ENCODE measurements around the gene DCTD.

Gene DCTD

DNA sequence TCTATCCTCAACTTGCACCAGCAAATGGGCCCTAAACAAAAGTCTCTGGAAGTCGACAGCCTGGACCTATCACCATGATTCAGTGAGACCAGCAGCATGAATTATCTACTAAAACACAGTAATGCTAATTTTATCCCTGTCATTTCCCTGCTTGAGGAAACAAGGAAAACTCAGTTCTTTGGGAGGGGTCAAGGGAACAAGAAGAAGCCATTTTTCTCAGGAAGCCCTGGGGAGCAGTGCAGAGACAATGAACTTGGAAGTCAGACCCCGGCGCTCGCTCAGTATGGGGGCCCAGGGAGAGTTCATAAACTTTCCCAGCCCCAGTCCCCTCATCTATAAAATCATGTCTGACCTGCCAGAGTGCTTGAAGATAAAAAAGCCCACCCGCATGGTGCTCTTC, 50.4 kb downstream of the DCTD start:
- DNase-seq, result no peak

DNA sequence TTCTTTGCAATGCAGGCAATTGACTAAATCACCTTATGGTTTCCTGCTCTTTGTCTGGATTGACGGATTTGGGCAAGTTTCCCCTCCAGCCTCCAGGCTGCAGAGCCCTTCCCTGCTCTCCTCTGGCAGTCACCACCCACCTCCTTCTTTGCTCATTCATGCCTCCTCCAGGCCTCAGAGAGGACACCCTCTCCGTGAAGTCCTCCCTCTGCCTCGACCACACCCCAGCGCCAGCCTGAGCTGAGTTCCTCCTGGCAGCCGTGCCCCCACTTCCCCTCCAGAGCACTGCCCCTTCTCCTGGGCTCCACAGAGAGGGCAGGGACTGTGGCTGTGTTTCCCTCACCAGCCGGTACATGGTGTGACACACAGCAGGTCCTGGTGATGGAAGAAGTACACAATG, 53.7 kb downstream of the DCTD start:
- no peak for DNase-seq

DNA sequence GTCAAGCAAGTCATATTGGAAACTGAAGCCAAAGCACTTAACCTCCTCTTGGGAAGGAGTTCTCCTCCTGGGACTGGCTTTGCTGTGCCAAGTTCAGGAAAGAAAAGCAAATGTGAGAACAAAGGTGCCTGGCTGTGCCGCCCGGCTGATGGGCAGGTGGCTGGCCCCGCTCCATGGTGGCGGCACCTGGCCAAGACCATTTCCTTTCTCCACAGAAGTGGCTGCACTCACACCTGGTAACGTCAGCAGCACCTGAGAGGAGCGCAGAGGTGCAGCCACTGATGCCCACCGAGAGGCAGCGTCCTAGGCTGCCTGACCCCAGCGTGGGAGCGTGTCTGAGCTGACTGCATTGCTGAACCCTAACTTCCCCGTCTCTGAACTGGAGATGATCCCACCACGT, 54.3 kb downstream of the DCTD start:
- DNase-seq, result no peak

DNA sequence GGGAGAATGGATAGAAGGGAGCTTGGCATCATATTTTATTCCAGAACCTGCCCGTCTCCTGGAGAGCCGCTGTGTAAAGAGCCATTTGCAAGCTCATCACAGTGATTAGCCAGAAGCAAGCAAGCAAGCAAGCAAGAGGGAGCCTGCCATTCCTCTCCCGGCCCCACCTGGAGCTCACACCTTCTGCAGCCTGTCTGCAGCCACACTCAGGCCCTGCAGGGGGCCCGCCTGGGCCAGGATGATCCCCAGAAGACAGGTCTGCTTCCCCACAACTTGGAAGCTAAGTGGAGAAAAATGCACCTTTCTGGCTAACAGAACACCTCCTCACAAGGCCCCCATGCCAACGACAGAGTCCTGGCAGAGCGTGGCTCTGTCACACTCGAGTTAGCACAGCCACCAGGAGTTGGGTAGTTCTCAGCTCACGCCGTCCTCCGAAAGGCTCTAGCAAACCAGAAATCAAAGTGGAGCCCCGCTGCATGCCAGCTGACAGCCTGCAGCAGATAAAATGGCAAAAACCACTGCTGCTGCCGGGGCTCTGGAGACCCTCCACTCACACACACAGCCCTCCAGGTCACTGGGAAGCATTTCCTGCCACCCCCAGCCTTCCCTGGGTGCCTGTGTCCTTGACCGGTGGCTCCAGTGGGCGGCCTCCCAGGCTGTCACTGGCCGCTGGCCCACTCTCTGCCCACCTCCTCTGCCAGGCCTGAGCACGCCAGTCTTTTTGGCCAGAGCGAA, 54.9 kb downstream of the DCTD start:
- DNase-seq, result no peak

DNA sequence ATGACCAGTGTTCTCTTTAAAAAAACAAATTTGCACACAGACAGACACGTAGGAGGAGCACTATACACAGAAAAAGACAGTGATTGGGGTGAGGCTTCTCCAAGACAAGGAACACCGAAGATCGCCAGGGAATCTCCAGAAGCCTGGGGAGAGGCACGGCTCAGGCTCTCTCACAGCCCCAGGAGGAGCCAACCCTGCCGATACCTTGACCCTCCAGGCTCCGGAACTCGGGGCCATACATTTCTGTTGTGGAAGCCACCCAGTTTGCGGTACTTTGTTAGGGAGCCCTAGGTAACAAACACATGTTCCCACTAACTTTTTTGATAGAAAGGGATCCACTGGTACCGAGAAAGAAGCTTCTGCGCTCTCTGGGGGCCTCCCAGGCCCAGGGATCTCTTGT, 55.8 kb downstream of the DCTD start:
- DNase-seq, result no peak

DNA sequence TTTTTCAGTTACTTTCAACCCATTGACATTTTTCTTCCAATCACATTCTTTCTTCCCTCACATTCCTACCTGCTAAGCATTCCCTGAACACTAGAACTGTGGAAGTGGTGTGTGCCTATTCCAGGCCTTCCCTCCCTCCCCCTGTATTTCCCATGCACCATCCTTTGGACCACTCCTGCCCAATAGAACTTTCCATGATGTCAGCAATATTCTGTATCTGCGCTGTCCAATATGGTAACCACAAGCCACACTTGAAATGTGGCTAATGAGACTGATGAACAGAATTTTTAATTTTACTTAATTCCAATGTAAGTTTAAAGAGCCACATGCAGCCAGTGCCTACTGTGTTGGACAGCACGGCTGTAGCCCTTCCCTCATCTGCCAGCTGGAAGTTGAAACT, 57.5 kb downstream of the DCTD start:
- DNase-seq, result no peak

DNA sequence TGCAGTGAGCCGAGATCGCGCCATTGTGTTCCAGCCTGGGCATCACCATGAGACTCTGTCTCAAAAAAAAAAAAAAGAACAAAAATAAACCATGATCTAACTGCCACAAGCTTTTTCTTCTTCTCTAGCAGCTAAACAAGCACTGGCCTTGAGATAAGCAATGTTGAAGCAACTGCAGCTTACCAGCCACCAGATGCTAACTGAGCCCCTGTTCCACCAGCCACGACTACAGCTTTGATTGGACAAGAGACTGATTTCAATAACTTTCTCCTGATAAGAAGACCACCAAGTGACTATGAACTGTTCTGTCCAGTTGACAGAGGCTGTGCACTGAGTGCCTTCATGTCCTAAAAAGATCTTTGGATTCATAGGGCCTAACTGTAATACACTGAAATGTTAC, 58.5 kb downstream of the DCTD start:
- DNase-seq, result no peak

DNA sequence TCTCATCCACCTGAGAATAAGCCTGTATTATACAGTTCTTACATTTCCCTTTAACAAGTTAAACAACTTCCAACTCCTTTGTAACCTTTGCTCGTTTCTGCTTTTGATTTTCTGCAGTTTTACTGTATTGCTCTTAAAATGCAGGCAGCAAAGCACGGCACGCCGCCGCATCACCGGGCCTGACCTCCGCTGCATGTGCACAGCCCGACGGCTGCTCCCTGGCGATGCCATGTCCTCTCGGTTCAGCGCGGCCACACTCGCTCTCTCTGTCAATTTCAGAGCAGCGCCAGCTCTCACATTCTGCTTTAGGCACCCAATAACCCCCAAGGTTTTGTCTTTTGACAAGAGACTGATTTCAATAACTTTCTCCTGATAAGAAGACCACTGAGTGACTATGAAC, 60.3 kb downstream of the DCTD start:
- no peak for DNase-seq

DNA sequence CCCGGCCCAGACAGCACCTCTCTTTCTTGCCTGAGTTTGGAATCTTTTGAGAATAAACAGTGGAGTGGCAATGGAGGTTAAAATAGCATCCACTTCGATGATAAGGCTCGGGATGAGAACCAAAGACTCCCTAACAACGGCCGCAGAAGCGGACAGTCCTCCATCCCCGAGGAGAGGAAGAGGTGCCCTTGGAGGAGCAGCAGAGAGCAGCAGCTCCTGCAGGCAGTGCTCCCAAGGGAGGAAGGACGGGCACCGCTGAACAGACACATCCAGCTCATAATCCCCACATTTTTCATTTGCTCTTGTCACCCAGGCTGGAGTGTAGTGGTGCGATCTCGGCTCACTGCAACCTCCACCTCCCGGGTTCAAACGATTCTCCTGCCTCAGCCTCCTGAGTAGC, 61.3 kb downstream of the DCTD start:
- DNase-seq, result no peak

DNA sequence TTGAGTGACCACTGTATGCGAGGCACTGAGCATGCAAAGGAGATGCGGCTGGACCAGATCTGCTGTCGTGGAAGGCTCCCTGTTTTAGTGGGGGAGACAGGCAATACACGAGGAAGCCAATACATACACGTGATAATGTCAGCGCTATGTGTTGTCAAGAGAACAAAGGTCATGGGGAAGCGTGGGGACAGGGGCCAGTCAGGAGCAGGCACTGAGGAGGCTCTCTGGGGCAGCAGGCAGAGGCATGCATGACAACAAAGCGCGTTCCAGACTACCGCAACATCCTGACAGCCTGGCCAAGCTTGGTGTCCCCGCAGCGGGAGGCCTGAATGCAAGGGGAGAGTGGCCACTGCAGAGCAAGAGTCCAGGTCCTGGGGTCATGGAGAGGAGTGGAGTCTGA, 61.9 kb downstream of the DCTD start:
- DNase-seq, result no peak

DNA sequence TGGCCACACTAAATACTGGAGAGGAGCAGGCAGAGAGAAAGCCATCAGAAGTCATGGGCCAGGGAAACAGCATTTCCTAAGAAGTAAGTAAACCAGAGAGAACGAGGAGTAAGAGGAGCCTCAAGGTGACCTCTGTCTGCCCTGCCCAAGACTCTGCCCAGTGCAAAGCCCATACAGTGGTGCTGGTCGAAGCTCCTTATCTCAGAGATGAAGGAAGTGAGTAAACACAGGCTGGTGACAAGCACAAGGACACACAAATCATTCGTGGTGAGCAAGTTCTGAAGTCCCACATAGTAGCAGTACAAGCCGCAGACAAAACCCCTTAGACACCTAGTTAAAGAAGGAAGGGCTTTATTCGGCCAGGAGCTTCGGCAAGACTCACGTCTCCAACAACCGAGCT, 62.7 kb downstream of the DCTD start:
- no peak for DNase-seq

DNA sequence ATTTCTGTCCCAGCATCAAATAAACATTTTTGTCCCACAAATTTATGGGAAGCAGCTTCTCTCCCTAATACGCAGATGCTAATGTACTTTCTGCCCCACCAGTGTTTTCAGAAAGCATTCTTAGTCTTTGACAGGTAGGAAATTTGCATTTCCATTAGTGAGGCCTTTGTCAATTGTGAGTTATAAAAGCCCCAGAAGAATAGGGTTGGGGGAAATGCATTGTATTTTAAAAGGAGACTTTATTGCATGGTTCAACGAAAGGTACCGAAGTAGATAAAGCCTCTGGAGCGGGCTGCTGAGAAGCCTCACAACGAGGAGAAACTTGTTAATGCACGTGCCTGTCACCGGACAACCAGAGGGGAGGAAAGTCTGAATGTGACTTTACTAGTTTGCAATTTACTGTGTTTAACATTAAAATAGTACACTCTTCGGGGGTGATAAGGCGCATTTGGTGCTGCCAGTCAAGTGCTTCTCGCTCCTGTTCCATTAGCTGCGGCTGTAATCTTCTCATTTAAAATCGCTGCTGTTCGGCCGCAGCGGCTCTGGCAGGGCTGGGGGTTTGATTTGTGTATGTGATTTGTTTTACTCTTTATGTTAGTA, 63.4 kb downstream of the DCTD start:
- no peak for DNase-seq

DNA sequence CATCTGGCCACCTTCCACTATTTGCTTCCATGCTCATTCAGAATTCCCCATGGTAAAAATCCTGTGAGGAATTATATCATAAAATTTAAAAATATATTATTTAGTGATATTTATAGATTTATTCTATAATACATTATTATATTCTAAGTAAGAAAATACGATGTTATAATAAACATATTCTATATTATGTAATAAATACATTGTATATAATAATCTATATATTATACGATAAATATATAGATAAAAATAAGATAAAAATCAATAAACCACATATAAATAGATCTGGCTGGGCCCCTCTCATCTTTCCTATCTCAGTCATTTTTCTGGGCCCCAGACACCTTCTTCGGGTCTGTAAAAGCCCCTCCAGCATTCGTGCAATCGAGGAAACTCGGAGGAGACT, 68.5 kb downstream of the DCTD start:
- no peak for DNase-seq

DNA sequence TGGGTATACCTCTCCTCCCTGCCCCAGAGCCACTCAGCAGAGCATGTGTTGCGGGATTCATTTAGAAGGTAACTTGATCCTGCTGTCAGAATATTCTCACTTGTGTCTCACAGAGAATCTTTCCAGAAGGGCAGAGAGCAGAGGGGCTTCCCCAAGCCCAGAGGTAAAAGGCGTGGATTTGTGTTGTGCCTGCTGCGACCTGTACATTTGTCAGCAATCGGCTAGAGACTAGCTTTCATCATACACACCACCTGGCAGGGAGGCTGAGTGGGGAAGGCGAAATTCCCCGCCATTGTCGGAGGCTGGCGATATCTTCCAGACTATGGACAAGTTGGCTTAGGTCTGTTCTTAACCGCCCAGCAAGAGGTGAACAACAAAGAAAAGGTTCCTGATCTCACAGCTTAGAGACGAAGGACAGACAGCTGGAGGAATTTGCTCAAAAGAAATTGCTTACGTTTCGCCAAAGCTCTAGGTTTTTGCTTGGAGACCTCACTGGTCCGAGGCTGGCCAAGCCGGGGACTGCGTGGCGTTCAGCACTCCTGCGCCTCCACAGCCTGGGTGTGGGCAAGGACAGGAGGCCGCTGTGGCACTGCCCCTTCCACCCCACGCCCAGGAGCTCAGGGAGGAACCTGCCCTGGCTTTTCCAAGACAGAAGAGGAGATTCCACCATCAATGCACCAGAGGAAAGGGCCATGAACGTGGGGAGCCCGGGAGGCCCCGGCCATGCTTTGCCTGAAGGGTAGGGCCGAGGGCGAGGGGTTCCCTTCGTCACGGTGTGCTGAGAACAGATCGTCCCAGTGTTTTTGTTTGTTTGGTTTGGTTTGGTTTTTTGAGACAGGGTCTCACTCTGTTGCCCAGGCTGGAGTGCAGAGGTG, 69.4 kb downstream of the DCTD start:
- no peak for DNase-seq

DNA sequence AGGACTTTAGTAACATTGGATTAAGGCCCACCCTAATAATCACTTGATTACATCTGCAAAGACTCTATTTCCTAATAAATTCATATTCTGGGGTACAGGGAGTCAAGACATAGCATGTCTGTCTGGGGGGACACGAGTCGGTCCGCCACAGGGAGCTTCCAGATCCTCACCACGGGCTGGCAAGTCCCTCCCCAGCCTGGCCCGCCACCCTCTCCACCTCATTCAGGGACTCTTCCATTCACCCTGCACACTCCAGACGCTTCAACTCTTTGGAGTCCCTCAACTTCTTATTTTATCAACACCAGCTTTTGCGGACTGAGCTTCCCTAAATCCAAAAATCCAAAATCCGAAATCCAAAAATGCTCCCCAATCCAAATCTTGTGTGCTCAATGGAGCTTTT, 71.2 kb downstream of the DCTD start:
- DNase-seq, result no peak

DNA sequence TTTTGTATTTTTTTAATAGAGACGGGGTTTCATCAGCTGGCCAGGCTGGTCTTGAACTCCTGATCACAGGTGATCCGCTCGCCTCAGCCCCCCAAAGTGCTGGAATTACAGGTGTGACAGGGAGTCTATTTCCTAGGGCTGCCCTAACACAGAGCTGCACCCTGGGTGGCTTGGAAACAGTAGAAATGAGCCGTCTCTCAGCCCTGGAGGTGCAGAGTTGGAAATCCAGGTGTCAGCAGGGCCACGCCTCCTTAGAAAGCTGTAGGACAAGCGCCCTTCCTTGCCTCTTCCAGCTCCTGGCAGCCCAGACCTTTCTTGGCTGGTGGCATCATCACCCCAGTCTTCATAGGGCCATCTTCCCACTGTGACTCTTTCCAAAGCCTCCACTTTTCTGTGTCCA, 71.6 kb downstream of the DCTD start:
- DNase-seq, result no peak

DNA sequence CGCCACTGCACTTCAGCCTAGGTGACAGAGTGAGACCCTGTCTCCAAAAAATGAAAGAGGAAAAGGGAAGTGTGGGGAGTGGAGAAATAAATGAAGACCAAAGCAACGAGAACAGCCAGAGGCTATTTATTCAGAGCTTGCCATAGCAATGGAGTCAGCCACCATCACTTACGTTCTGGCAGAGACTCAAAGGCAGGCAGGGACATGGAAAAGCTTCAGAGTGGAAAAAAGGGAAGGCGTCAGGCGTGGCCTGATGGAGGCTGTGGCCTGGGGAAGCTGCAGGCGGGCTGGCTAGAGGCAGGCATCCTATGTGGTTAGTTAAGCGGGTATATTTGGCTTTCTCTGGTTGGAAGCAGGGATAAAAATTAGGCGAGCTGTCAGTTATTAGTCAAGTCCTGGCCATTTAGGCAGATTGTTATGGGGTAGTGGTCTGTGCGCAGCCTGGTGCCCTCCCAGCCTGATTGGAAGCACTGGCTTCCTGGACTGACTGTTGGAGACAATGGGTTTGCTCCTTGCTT, 73.3 kb downstream of the DCTD start:
- no peak for DNase-seq

DNA sequence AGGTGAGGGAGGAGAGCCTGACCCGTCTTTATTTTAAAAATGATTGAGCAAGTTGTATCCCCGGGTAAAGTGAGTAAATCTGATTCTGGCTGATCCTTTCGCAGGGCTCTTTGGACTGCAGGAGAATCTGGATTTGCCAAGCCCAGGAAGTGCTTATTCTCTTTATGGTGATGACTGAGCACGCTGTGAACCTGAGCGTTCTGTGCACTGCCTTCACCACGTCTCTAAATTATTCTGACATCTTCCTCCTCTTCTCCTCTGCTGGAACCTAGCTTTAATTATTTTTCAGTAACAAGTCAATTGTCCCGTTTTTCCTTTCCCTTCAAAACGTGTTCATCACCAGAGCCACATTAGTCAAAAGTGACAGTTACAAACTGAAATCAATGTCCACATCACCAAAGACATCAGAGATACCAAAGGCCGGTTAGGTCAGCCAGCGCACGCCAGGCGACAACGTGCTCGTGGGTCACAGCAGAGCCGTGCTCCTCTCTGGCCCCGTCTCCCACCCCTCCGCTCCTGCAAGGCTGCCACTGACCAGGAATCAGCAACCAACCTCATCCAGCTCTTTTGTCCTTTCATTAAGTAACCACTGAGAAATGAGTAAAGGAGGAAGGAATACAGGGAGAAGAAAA, 74.3 kb downstream of the DCTD start:
- DNase-seq, result no peak

DNA sequence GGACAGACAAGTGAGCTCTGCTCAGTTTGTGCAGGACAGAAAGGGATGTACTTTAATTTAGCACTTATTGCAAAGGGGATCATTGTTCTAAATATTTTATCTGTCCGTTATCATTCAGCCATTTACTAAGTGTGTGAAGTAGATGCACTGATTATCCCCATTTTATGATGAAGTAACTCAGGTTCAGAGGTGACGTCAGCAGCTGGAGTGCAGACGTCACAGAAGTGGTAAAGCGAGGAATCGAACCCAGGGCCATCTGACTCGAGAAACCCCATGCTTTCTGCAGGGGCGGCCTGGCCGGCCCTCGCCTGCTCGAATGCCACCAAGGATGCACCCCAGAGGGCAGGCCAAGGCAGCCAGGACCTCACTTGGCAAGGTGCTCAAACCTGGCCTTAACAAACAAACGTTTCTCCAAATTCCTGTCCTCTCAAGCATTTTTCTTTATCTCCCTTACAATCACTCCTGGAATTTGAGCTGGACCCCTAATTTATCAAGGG, 75.0 kb downstream of the DCTD start:
- DNase-seq, result no peak

DNA sequence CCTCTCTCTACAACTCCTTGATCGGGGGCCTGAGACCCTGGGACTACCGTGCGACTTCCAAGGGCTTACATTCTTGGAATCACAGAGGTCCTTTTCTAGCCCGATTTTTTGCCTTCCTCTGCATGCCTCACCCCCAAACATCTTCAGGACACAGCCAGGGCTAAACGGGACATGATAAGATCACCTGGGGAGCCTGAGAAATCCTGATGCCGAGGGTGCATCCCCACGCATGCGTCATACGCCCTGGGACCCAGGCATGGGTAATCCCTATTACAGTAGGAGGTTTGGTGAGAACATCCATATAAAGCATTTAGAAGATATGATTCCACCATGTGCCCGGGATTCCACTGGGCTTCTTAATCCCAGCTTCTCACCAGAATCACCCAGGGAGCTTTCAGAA, 77.1 kb downstream of the DCTD start:
- no peak for DNase-seq
